ENCODE data around the gene CABP1. TPM values are rescaled to one million over a fixed set of nuclear protein-coding genes. Genes with fewer than 3 reads are reported as not detected.

The CABP1 gene
- total RNA-seq, 1 donor from 2014 or later, result 0.83 TPM

DNA sequence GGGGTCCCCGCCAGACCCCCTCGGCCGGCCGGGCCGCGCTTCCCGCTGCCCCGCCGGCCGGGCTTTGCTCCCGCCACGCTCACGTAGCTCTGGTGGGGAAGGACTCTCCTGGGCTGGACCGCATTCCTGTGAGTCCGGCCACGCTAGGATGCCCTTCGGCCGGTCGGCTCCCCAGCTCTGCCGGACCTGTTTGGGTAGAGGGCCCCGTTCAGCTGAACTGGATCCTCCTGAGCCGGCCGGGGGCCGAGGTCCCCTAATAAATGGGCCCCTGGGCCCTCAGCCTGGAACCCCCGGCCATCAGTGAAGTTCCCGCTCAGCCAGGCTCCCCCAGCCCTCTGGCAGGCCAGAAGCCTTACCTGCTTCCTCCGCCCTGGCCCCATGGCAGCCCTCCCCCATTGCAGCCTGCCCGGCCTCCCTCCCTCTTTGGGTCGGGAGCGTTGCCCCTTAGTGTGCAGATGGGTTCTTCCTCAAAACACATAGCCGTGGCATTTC, 70.4 kb downstream of the CABP1 start:
- DNase-seq, result peak; percentile 28
- Mint-ChIP-seq H3K9me3 (ENCODE audit: unreplicated experiment) (no peaks in the 10 kb centered on the region), H3K4me1 (ENCODE audit: low read depth, unreplicated experiment) (peaks cover 11% of the 10 kb centered on the region), H3K36me3 (ENCODE audit: unreplicated experiment) (no peaks in the 10 kb centered on the region), H3K4me3 (ENCODE audit: unreplicated experiment) (peak overlapping the region; percentile 83), H3K27ac (ENCODE audit: unreplicated experiment) (peak overlapping the region; percentile 45), H3K27me3 (ENCODE audit: unreplicated experiment) (peaks cover 2% of the 10 kb centered on the region)
- TF ChIP-seq, protein P1, sequence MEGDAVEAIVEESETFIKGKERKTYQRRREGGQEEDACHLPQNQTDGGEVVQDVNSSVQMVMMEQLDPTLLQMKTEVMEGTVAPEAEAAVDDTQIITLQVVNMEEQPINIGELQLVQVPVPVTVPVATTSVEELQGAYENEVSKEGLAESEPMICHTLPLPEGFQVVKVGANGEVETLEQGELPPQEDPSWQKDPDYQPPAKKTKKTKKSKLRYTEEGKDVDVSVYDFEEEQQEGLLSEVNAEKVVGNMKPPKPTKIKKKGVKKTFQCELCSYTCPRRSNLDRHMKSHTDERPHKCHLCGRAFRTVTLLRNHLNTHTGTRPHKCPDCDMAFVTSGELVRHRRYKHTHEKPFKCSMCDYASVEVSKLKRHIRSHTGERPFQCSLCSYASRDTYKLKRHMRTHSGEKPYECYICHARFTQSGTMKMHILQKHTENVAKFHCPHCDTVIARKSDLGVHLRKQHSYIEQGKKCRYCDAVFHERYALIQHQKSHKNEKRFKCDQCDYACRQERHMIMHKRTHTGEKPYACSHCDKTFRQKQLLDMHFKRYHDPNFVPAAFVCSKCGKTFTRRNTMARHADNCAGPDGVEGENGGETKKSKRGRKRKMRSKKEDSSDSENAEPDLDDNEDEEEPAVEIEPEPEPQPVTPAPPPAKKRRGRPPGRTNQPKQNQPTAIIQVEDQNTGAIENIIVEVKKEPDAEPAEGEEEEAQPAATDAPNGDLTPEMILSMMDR (IDR thresholded peaks at IDR 0.05; ENCODE audit: partially characterized antibody, unreplicated experiment), result no peak

DNA sequence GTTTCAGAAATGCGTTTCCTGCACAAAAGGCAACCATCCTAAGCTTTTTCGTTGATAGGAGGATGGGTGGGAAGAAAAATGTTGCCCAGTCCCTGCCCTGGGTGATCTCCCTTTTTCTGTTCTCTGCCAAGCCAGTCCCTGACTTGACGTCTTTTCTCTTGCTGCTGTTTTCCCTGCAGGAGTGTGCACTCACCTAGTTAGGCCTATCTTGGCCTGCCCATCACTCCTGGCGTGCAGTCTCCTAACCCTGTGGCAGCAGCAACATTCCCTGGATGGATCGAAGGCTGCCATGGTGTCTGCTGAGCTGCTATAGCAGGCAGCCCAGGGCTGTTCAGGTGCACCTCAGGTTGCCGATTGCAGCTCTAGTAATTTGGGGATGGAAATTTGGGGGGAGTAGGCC, 71.0 kb downstream of the CABP1 start:
- Mint-ChIP-seq H3K27me3 (ENCODE audit: unreplicated experiment) (peaks cover 2% of the 10 kb centered on the region), H3K9me3 (ENCODE audit: unreplicated experiment) (no peaks in the 10 kb centered on the region), H3K36me3 (ENCODE audit: unreplicated experiment) (no peaks in the 10 kb centered on the region)

DNA sequence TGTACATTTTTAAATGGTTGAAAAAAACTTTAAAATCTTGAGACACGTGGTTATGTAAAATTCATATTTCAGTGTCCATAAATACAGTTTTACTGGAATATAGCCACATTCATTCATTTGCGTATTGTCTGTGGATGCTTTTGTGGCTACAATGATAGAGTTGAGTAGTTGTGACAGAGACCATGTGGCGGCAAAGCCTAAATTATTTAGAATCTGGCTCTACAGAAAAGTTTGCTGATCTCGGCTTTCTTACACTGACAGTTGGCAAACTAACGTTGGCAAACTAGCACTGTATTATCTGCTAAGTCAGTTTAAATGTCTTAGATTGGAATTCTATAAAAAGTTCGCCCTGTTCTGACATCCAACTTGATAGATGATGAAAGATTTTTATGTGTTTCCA, 72.2 kb downstream of the CABP1 start:
- Mint-ChIP-seq H3K4me1 (ENCODE audit: low read depth, unreplicated experiment) (peaks cover 11% of the 10 kb centered on the region), H3K27ac (ENCODE audit: unreplicated experiment) (no peak overlapping the region), H3K4me3 (ENCODE audit: unreplicated experiment) (no peak overlapping the region), H3K36me3 (ENCODE audit: unreplicated experiment) (no peaks in the 10 kb centered on the region), H3K9me3 (ENCODE audit: unreplicated experiment) (no peaks in the 10 kb centered on the region), H3K27me3 (ENCODE audit: unreplicated experiment) (peaks cover 2% of the 10 kb centered on the region)
- DNase-seq, result no peak
- TF ChIP-seq, protein P1 (IDR thresholded peaks at IDR 0.05; ENCODE audit: partially characterized antibody, unreplicated experiment), result no peak

More for the DNA sequence above, 71.0 kb downstream of the CABP1 start:
- Mint-ChIP-seq H3K27ac (ENCODE audit: unreplicated experiment) (no peak overlapping the region), H3K4me3 (ENCODE audit: unreplicated experiment) (peak overlapping the region; percentile 83), H3K4me1 (ENCODE audit: low read depth, unreplicated experiment) (peaks cover 11% of the 10 kb centered on the region)
- no peak for DNase-seq
- TF ChIP-seq, protein P1 (IDR thresholded peaks at IDR 0.05; ENCODE audit: partially characterized antibody, unreplicated experiment), result no peak

DNA sequence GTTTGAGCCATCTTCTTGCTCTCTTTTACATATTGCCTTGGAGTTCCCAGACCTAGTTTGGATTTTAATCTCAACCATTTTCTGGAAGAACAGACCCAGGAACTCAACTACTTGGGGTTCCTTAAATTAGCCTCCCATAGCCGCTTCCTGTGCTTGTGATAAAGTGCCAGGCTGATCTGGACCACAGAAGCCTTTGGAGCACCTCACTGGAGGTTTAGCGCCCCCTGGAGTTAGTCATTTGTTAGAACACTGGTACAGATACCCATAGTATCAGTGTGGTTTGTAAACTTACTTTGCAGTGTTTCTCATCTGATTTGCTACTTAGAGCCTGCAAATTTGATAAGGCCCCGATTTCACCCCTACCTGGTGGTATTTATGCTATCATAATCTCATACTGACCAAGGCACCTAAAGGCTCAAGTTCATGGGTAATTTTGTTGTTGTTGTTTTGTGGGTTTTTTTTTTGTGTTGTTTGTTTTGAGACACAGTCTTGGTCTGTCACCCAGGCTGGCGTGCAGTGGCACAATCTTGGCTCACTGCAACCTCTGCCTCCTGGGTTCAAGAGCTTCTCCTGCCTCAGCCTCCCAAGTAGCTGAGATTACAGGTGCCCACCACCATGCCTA, 73.5 kb downstream of the CABP1 start:
- Mint-ChIP-seq H3K4me1 (ENCODE audit: low read depth, unreplicated experiment) (peaks cover 11% of the 10 kb centered on the region), H3K4me3 (ENCODE audit: unreplicated experiment) (no peak overlapping the region), H3K9me3 (ENCODE audit: unreplicated experiment) (no peaks in the 10 kb centered on the region), H3K27me3 (ENCODE audit: unreplicated experiment) (peaks cover 2% of the 10 kb centered on the region), H3K27ac (ENCODE audit: unreplicated experiment) (no peak overlapping the region), H3K36me3 (ENCODE audit: unreplicated experiment) (no peaks in the 10 kb centered on the region)
- TF ChIP-seq, protein P1 (IDR thresholded peaks at IDR 0.05; ENCODE audit: partially characterized antibody, unreplicated experiment), result peak; percentile 90
- peak; percentile 64 for DNase-seq

Other genes starting within 250 kb of the CABP1 start
- 405 TPM for gene COX6A1, start 202.5 kb upstream of the CABP1 start, total RNA-seq (ENCODE audit: unreplicated experiment)
- 25.2 TPM for gene TRIAP1, start 194.2 kb upstream of the CABP1 start, total RNA-seq (ENCODE audit: unreplicated experiment)
- 16.8 TPM for gene GATC, start 194.2 kb upstream of the CABP1 start, total RNA-seq (ENCODE audit: unreplicated experiment)
- gene SRSF9, start 170.9 kb upstream of the CABP1 start, total RNA-seq (ENCODE audit: unreplicated experiment), result 210 TPM
- 403 TPM for gene DYNLL1, start 144.5 kb upstream of the CABP1 start, total RNA-seq (ENCODE audit: unreplicated experiment)
- 32.0 TPM for gene COQ5, start 111.5 kb upstream of the CABP1 start, total RNA-seq (ENCODE audit: unreplicated experiment)
- gene RNF10, start 106.3 kb upstream of the CABP1 start, total RNA-seq (ENCODE audit: unreplicated experiment), result 188 TPM
- 29.2 TPM for gene POP5, start 59.2 kb upstream of the CABP1 start, total RNA-seq (ENCODE audit: unreplicated experiment)
- gene MLEC, start 46.5 kb downstream of the CABP1 start, total RNA-seq (ENCODE audit: unreplicated experiment), result 50.8 TPM
- 16.2 TPM for gene UNC119B, start 69.8 kb downstream of the CABP1 start, total RNA-seq (ENCODE audit: unreplicated experiment)
- 8.1 TPM for gene ACADS, start 85.2 kb downstream of the CABP1 start, total RNA-seq (ENCODE audit: unreplicated experiment)